KG1 (cell line): ENCODE data around the gene MTG2.

Source experiments
- DNase-seq: peaks from one replicate; lab custom pipeline; 2025; lab: John Stamatoyannopoulos, UW

MTG2 gene

DNA sequence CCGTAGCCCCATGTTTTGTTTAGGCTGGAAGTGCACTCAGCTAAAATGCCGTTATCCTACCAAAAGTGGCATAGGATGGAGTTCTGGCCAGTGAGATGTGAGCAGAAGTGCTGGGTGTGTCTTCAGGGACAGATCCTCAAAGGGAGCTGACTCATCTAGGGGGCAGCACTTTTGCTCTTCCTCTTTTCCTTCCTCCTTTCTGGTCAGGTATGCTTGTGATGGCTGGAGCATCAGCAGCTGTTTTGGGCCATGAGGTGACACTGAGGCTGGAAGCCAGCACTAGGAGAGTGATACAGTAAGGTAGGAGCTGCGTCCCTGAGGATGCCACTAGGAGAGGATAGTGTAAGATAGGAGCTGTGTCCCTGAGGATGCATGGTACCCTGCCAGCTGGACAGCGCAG lies 50.9 kb downstream of the MTG2 start:
- no peak for DNase-seq

DNA sequence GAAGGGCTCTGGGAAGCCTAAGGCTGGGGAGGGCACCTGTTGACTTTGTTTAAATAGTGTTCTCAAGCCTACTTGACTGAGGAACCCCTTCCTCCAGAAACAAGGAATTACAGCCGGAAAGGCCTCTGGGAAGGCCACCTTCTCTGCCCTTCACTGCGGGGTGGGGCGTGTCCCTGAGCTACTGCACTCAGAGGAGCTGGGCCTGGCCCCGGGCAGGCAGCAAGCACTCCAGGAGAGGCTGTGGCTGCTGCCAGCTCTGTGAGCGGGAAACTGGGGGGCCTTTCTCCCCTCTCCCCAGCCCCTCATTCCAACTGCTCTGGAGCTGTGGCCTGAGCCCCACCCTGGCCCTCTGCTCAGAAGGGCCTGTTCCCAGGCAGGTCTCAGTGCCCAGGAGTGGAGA lies 51.5 kb downstream of the MTG2 start:
- no peak for DNase-seq

DNA sequence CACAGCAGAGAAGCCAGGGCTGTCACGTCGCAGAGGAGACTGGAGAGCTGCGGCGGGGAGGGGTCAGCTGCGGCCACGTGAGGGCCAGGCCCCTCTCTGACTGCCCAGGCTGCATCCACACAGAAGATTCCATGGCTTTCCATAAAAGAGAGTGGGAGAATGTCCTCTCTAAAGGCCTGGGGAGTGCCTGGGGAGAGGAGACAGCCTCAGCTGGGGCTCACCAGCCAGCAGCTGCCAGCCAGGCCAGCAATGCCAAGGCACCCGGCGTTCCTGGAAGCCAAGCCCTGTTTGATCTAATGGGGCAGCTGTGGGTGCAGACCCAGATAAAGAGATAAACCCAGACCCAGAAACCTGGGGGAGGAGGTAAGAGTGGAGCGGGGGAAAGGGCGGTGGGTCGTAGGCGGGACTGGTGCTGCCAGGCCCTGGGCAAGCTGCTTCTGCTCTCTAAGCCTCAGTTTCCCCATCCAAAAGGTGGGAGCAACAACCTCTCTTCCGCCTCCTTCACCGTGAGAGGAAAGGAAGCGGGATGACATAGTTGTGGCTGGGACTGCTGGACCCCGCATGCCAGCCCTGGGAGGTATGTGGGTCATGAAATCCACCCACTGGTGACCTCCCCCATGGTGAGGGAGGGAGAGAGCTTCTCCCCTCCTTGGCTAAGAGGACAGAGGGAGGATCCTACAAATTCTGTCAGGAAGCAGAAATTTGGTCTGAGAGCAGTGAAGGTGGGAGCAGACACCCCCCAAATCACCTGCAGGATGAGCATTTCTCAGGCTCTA lies 52.4 kb downstream of the MTG2 start:
- DNase-seq, result no peak

DNA sequence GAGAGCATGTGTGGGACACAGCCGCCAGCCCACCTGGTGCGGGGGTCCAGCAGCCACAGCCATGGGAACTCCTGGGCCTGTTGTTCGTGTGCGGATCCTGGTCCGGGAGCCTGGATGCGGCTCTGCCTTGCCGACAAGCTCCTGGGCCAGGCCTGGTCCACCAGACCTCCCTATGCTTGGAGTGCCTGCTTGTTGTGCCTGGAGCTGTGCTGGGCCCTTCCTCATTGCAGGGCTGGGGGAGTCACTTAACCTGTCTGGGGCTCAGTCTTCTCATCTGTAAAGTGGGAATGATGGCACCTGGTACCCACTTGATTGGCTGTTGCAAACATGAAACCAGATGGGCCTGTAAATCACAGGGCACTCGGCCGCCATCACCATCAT lies 52.9 kb downstream of the MTG2 start:
- no peak for DNase-seq

DNA sequence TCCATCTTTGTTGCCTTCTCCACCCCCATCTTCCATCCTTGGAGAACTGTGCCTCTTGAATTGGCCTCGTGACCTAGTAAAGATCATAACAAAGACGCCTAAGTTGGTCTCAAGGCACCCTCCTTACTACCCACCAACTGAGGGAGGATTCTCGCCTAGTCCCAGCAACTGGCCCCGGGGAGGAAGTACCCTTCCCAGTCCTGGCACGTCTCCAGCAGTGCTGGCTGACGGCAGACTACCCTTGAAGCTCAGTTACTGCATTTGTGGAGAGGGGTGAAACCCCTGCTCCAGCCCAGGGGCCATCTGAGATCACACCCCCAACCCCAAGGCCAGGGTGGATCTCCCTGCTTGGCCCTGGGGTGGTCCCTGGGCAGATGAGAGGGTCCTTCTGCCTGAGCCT lies 53.4 kb downstream of the MTG2 start:
- DNase-seq, result no peak

DNA sequence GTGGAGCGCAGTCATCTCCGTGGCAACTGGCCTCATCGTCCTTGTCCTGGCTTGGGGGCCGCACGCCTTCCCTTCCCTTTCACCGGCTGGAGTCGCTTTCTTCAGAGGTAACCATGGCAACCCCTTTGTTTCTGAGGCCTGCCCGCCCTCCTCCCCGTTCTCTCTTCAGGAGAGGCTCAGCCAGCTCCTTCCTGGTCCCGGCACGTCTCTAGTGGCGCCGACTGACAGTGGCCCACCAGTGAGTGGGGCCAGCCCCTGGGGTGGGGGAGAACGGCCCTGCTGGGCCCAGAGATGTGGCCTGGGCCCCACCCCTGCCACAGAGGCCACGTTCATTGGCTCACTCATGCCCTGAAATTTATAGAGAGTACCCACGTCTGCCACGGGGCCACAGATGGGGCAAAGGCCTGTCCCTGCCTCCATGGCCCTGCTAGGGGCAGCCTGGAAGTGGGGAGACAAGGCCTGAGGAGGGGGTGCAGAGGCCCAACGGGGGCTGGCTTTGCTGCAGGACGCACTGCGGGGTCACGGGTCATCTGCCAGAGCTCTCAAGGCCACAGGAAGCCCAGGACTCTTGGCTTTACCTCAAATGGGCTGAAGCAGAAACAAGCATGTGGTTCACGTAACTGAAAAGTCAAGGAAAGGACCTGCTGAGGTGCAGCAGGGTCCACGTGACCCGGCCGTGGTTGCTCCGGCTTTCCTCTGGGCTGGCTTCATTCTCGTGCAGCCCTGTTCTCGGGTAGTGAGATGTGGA lies 54.1 kb downstream of the MTG2 start:
- DNase-seq, result no peak

DNA sequence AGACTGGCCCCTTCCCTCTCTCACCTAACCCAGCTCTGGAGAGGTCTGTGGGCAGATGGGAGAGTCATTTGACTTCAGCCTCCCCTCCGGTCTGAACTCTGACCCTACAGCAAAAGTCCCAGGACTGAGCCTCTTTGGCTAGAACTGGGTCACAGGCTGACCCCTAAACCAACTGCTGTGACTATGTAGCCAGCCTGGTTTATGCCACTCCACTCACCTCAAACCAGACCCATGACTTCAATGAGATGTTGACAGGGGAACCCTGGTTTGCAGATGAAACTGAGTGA lies 54.6 kb downstream of the MTG2 start:
- no peak for DNase-seq

DNA sequence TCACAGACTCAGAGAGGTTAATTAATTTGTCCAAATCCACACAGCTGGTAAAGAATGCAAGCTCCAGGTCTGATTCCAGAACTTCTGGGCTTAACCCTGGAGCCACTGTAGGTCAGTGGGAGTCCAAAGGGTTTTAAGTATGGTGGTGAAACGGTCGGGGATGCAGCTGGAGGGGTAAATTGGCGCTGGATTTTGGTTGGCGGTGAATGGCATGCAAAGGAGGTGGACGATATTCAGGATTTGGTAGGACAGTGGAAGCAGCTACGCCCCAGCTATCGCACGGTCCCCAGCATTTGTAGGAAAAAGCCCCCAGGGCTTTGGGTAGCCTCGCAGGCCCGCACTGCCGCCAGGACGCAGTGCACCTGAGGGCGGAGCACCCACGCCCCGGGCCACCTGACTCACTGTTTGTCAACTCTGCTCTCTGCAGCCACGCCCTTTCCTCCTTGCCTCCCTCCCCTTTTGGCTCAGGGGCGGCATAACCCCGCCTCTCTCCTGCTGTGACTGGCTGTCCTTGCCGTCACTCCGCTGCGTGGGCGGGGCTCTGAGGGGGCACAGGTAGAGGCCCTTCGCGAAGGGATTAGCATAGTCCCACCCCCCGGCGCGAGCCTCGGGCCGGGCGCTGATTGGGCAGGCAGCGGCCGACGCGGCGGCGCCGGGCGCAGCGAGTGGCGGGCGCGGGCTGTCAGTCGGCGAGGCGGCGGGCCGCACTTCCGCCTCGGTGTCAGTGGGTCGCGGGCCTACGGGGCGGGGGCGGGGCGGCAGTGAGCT lies 55.2 kb downstream of the MTG2 start, which contains the start of gene OSBPL2:
Gene OSBPL2 (plus strand): TSS at position 721 of the 768 bp plus-strand sequence. CDS start 17,664 bp downstream, outside the sequence.
- peak; percentile 96 for DNase-seq

DNA sequence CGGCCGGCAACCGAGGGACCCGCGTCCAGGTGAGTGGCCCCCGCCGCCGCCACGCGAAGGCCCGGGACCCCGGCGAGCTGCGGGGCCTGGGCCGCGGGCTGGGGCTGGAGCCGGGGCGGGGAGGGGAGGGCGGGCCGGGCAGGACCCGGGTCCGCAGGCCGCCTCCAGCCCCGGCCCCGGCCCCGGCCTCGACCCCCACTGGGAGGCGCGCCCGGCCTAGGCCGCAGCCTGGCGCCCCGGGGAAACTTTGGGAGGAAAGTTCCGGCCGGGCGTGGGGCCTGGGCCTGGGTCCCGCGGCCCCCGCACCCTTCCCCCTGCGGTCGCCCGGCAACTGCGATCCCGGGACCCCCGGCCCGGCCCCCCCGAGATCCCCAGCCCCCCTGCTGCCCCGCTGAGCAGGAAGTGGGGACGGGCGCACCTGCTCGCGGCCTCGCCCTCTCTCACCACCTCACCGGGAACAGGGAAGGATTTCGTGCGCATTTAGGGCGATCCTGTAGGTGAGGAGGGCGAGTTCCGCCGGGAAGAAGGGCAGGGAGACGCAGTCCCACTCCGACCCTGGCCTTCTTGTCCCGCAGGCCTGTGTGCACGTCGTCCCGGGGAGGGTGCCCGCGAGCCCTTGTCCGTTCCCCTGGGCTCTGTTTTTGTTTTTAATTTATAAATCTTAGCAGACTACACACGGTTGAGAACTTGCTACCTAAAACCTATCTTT lies 55.9 kb downstream of the MTG2 start:
- no peak for DNase-seq

DNA sequence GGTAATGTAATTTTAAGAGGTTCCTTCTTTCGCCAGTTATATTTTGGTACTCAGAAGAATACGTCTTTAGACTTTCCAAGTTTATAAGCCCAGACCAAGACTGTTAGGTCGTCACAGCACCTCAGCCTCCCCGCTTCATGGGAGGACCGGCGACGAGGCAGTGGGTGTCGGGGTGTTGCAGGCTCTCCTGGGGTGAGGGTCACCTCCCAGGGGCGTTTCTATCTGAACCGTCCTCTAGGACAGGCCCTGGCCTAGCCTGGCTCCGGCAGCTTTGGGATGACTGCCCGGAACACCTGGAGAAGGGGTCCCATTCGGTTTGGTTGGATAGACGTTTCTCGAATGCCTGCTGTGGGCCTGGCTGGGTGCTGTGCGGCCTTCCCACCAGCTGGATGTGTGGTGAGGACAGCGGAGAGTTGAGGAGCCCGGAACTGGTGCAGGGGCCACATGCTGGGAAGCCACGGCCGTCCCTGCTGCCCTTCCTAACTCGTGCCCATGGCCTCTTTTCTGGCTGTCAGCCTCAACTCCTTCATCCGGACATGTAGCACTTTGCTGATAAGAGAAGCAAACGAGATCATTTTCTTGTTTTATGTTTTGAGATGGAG lies 56.6 kb downstream of the MTG2 start:
- no peak for DNase-seq

DNA sequence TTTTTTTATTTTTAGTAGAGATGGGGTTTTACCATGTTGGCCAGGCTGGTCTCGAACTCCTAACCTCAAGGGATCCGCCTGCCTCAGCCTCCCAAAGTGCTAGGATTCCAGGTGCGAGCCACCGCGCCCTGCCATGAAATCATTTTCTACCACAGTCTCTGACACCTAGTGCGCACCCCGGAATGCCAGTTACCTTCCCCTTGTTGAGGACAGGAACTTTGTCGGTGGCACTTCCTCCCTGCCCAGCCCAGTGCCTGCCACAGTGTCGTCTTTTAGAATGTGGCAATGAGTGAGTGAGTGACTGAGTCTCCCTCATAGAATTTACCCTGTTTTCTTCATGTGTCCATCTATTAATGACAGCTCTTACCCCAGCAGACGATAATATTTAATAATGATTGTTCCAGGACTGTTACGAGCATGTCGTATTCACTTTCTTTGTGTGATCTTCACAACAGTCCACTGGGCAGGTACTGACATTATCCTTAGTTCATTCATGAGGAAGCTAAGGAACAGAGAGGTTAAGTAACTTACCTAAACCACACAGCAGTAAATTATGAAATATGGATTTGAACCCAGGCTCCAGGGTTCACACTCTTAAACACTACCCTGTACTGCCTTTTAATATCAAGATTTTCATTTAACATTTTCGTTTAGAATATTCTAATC lies 57.3 kb downstream of the MTG2 start:
- DNase-seq, result no peak

DNA sequence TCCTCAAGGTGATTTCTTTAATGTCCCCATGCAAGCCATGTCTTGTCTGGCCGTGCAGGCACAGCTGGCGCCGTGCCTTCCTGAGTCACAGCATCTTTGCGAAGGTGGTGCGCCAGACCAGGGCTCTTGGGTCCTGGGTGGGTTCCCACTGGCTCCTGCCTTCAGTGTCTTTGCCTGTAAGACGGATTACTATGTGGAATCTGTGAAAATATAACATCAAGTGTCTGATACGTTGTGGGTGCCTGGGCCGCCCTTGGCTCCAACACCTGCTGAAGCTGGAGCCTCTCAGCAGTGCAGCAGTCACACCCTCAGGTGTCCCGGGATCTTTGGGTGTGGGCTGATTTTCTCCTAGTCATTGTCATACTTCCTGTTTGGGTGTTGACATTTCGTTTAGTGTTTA lies 58.7 kb downstream of the MTG2 start:
- DNase-seq, result no peak

DNA sequence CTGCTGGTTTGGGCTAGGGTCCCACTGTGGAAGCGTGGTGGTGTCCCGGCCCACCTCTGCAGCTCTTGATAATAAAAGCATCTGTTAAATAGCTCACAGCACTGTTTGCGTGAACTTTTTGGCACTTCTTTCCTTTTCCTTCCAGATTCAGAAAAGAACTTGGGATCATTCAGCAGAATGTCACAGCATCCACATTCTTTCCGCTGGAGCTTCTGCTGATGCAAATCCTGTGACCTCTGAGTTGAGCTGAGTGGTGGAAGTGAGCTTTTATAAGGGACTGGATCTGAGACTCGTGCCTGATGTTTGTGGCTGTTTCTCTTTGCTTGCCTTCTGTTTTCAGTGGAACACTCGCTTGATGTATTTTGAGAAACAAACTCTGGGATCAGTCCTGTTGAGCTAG lies 59.3 kb downstream of the MTG2 start:
- no peak for DNase-seq

DNA sequence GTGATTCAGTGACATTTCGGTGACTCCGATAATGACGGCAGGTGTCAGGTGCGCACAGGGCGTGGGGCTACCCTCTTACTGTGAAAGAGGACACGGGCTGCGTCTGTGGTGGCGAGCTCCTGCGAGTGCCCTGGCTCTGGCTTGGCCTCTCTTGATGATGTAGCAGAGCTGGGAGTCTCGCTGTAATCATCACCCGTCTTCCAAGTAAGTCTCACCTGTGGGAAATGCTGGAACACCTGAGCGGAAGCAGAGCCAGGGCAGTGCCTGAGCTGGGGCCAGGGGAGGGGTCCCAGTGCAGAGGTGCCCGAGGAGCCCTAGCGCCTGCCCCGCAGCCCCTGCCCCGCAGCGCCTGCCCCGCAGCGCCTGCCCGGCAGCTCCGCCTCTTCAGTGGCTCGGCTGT lies 60.3 kb downstream of the MTG2 start:
- DNase-seq, result no peak

DNA sequence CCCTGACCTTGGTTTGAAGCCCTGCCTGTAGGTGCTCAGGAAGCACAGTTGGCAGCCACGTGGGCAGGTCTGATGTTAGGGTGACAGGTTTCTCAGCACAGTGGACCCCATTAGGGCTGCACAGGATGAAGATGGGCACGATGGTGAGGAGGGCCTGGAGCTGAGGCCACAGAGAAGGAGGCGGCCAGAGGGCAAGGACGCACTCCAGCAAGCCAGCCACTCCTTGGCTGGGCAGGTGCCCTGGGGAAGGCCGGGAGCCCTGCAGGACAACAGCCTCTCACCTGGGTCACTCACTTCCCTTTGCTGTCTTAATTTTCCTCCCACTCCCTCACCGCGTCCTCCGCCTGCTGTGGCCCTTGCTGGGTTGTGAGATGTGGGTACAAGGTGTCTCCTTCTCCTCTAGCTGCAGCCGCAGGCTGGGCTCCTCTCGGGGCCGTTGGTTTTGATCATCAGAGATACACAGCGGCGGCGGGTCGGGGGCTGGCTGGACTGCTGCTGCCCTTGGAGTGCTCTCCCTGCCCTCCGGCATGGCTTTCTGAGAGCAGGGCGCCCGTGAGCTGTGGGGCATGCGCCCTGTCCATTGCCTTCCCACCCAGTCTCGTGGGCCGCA lies 61.2 kb downstream of the MTG2 start:
- DNase-seq, result no peak

DNA sequence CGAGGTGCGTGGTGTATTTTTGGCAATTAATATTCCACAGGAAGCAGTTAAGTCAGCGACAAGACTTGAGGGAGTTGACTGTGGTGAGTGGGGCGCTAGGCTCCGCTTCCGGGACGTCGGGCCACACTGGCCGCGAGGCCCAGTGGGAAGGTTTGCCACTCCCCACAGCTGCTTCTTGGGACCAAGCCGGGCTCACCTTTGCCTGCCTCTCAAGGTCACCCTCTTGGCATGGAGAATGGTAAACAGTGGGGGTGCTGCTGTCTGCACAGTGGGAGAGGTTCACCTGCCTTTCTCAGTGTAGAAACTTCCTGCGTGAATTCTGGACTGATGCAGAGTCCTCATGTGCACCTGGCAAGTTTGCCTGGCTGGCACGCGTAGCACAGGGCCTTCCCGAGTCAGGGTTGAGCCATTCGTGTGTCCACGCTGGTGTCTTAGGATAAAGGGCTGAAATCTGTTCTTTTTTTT lies 61.8 kb downstream of the MTG2 start:
- no peak for DNase-seq

DNA sequence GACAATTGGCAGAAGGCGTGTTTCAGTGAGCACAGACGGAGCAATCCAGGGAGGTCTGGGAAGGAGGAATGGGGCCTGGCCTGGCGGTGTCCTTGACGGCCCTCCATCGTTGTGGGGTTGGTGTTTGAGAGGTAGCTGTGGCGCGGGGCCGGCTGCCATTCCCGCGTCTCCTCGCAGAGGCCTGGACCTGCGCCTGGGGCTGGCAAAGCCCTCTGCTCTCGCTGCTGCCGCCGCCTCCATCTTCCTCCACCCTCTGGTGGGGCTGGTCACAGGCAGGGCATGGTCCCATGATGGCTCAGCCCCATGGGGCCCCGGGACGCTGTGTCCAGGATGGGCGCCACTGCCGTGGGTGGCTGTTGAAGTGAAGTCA lies 63.1 kb downstream of the MTG2 start:
- no peak for DNase-seq

DNA sequence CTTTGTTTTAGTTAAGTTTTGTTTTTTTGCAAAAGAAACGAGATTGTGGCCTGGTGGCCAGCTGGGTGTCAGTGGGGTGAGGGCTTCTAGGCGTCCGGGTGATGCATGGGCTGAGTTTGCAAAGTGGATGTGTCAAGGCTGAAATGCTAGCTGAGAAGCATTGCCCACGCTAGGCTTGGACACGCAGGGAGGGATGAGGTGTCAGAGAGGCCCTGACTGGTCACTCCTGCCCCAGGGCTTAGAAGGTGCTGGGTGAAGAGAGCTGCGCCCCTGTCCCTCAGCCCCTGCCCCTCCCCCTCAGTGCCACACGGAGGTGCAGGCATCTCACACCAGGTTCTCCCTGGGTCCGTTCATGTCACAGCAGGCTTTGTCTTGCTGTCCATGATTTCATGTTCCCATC lies 63.6 kb downstream of the MTG2 start:
- no peak for DNase-seq

DNA sequence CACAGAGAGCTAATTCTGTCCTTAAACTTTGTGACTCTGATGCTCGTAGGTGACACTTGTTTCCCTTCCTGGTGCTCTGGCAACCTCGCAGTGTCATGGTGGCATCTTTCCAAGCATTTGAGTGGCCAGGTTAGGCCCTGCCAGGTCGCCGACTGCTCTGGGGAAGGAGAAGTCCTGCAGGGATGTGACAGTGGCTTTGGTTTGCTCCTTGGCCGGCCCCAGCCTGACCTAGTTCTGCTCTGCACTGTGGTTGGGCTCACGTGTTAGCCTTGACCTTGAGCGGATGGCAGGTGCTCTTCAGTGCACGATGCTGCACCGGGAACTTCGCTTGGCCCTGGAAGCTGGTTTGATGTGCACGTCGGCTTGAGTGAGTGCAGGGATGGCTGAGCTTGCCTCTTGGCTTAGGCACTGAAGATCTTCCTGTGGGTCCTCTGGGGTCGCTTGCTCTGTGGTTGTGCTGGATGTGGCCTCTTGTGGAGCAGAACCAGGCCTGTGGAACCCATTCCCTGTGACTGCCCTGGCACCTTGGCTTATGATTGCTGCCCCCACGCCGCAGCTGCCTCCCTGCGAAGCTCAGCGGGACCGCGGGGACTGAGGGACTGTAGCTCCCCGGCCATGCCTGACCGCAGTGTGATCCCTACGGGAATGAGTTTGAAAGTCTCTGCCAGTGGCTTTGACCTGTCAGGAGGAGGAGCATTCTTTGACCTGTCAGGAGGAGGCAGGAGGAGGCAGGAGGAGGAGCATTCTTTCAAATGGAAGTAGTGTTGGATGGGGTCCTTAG lies 64.2 kb downstream of the MTG2 start:
- no peak for DNase-seq

DNA sequence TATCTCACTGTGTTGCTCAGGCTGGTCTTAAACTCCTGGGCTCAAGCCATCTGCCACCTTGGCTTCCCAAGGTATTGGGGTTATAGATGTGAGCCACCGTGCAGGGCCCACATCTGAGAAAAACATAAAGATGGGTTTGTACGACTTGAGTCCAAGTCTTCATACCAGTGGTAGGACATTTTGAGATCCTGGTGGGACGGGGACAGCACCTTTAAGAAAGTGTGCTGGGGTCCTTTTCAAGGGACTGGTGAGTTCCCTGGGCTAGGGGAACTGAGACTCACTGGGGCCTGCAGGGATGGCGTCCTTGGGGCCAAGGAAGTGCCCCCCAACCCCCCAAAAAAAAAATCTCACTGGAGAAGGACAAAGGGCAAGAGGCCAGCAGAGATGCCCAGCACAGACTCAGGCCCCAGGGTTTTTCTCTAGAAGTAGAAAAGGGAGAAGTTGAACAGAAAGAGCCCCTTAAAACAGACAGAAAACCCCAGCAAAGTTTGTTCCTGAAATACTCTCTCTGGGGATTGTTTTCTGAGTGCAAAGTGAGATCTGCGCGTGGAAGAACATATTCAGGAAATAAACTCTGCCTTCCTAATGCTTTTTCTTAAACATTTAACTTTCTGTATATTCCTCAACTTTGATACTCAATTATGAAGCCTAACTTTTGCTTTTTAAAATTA lies 66.2 kb downstream of the MTG2 start:
- DNase-seq, result no peak
